Body of pancreas (tissue), 4 donors: ENCODE results near the gene HBG2.

ENCODE experiments used
- CTCF ChIP-seq, 7 experiments: fragments of 450-650 bp in 4 of 7; fragments of 200-600 bp in 3 of 7; sonication (generic) in 3 of 7; IDR thresholded peaks; one replicate each; pipeline ENCODE4 v1.5.1; 2016 to 2019; ENCODE audit warnings: antibody characterized with exemption in 7 of 7
- POLR2A ChIP-seq, 3 donors: fragments of 450-650 bp; IDR thresholded peaks; one replicate each; pipeline ENCODE4 v1.6.1; 2016; ENCODE audit warnings: antibody characterized with exemption in 3 of 3, mild to moderate bottlenecking in 2 of 3

GRCh38 chr11:5304046-5304445 lies 49.5 kb upstream of the HBG2 start:
- TF ChIP-seq POLR2A (IDR thresholded peaks at IDR 0.05) (no peak), CTCF (IDR thresholded peaks at IDR 0.05) (no peak)
